HepG2 (cell line): ENCODE results near the gene RCAN2. TPM values are rescaled to one million over a fixed set of nuclear protein-coding genes. Genes with fewer than 3 reads are reported as not detected.
A peak's percentile ranks its signal among the peaks of the same experiment; 100 is the strongest.

Experiments used
- ATAC-seq: fragments of 200-7000 bp; cut with Tn5 transposase; 3 replicates; pipeline ENCODE4 v1.9.1; 2020; ENCODE audit warnings: mild to moderate bottlenecking, moderate library complexity
- BruUV-seq: library from RNA; stranded (reverse); fragments of 400-500 nt; replicated peaks from 2 replicates; lab custom pipeline; 2021; lab: Mats Ljungman, UMichigan
- CTCF ChIA-PET: fragments of 300-600 bp; formaldehyde crosslinking; extraction: SDS; loops from one replicate; lab custom pipeline; 2021; ENCODE audit warnings: low total read pairs, inconsistent platforms, low intra/inter-chr PET ratio; lab: Yijun Ruan, JAX
- POLR2A ChIA-PET: fragments of 350-600 bp; sonication (Branson Sonifier 250); formaldehyde crosslinking; loops from one replicate; lab custom pipeline; 2020; ENCODE audit warnings: antibody characterized with exemption, inconsistent platforms; lab: Yijun Ruan, JAX
- DNase-seq: peaks from one replicate; pipeline ENCODE4 v3.0.0-alpha.2; 2015; ENCODE audit warnings: low spot score
- FAIRE-seq: peaks from 3 replicates; lab custom pipeline; 2011; peaks lifted over from hg19 to GRCh38; lab: Jason Lieb, UNC
- H2AFZ ChIP-seq: one replicate; pipeline ENCODE4 v1.6.1; 2011; ENCODE audit warnings: low read length, inconsistent platforms
- H3K27ac ChIP-seq: fragments of 300-600 bp; 3 replicates; pipeline ENCODE4 v1.8.0; 2011; ENCODE audit warnings: mixed run types, mild to moderate bottlenecking, mixed read lengths, low read length, inconsistent platforms; ENCODE audit not compliant: insufficient read depth; ENCODE audit errors: extremely low read length
- H3K27me3 ChIP-seq, 2 experiments: fragments of 200-600 bp in 1 of 2; 2 replicates in 1 of 2; 3 replicates in 1 of 2; pipeline versions ENCODE4 v1.6.0 to v1.8.0; 2011; ENCODE audit warnings: low read length in 2 of 2, mild to moderate bottlenecking in 2 of 2, moderate library complexity in 2 of 2, inconsistent platforms in 1 of 2; ENCODE audit not compliant: insufficient read depth in 2 of 2, control insufficient read depth in 1 of 2
- H3K36me3 ChIP-seq, 2 experiments: fragments of 200-600 bp in 1 of 2; replicated peaks in 1 of 2; 2 replicates in 1 of 2; 3 replicates in 1 of 2; pipeline versions ENCODE4 v1.5.1 to v1.8.0; 2011; ENCODE audit warnings: low read length in 2 of 2, inconsistent platforms in 1 of 2; ENCODE audit not compliant: insufficient read depth in 2 of 2, control insufficient read depth in 1 of 2
- H3K4me1 ChIP-seq: 2 replicates; pipeline ENCODE4 v1.5.1; 2012; ENCODE audit warnings: low read length, inconsistent platforms; ENCODE audit not compliant: insufficient read depth
- H3K4me2 ChIP-seq: 2 replicates; pipeline ENCODE4 v1.6.0; 2011; ENCODE audit warnings: low read depth, low read length, inconsistent platforms
- H3K4me3 ChIP-seq, 3 experiments: fragments of 200-600 bp in 1 of 3; sonication (generic), shearing (Covaris generic) in 1 of 3; replicated peaks in 1 of 3; 2 replicates each; pipeline ENCODE4 v1.5.1; 2011 to 2016; ENCODE audit warnings: low read length in 3 of 3, inconsistent platforms in 2 of 3, low read depth in 2 of 3, mild to moderate bottlenecking in 2 of 3, control low read depth in 1 of 3, mixed read lengths in 1 of 3; ENCODE audit not compliant: insufficient read depth in 1 of 3
- H3K79me2 ChIP-seq: one replicate; pipeline ENCODE4 v1.6.1; 2011; ENCODE audit warnings: low read length, inconsistent platforms; ENCODE audit not compliant: insufficient read depth
- H3K9ac ChIP-seq: 2 replicates; pipeline ENCODE4 v1.6.0; 2011; ENCODE audit warnings: mild to moderate bottlenecking, low read depth, low read length, inconsistent platforms; ENCODE audit not compliant: insufficient read depth
- H3K9me3 ChIP-seq: 2 replicates; pipeline ENCODE4 v1.5.1; 2012; ENCODE audit warnings: mild to moderate bottlenecking, low read length
- H4K20me1 ChIP-seq: 2 replicates; pipeline ENCODE4 v1.6.0; 2011; ENCODE audit warnings: inconsistent platforms, mild to moderate bottlenecking, low read length, moderate library complexity; ENCODE audit not compliant: insufficient read depth
- MAFK ChIP-seq, 2 experiments: IDR thresholded peaks in 1 of 2; conservative IDR thresholded peaks in 1 of 2; 2 replicates each; pipeline ENCODE4 v1.6.1; 2011; ENCODE audit warnings: improper control_type of control experiment in 2 of 2, low read length in 2 of 2
- ZFP36L1 ChIP-seq: sonication (generic); formaldehyde crosslinking; IDR thresholded peaks from 2 replicates; pipeline ENCODE4 v1.8.0; 2022; ENCODE audit warnings: mild to moderate bottlenecking, missing genetic modification reagents, moderate library complexity
- ZNF34 ChIP-seq: sonication (generic); formaldehyde crosslinking; IDR thresholded peaks from 2 replicates; pipeline ENCODE4 v1.4.0; 2020; ENCODE audit warnings: mild to moderate bottlenecking, missing genetic modification reagents, borderline replicate concordance
- ZNF639 ChIP-seq: conservative IDR thresholded peaks from 2 replicates; pipeline ENCODE4 v1.6.1; 2018; ENCODE audit warnings: missing genetic modification reagents
- ZSCAN5A ChIP-seq: sonication (generic); formaldehyde crosslinking; IDR thresholded peaks from 2 replicates; pipeline ENCODE4 v1.8.0; 2022; ENCODE audit warnings: mild to moderate bottlenecking, missing genetic modification reagents, borderline replicate concordance
- WGBS: methylation state at CpG from one replicate; pipeline ENCODE4 v1.1.6; 2017; ENCODE audit warnings: low lambda C conversion rate; 5-methylcytosine and 5-hydroxymethylcytosine counted together
- in situ Hi-C: cut with HindIII; loops from 2 replicates; pipeline ENCODE4 v1.10.0; 2017; ENCODE audit warnings: low pct_unique_long_range_greater_than_20kb; ENCODE audit not compliant: extremely low pct_ligation_motif_present
- intact Hi-C: fragments of 100-400 bp; cut with micrococcal nuclease; formaldehyde crosslinking; loops from one replicate; pipeline ENCODE4 v1.10.0; 2022; ENCODE audit not compliant: unreplicated experiment
- polyA plus RNA-seq, 8 experiments: library from polyadenylated mRNA; depleted of rRNA in 3 of 8; stranded (reverse) in 7 of 8; unstranded in 1 of 8; fragments of >200 nt; fragmentation: Illumina TruSeq in 4 of 8; extraction: Trizol in 4 of 8; gene quantifications; 2 replicates each; pipeline versions ENCODE4 v1.2.1 to v1.2.3, GENCODE V29; 2011 to 2016; ENCODE audit warnings: low read depth in 4 of 8, missing spikeins in 1 of 8, mixed read lengths in 1 of 8; ENCODE audit not compliant: insufficient read depth in 1 of 8
- total RNA-seq, 5 experiments: library from RNA; depleted of rRNA; stranded (reverse); fragments of >200 nt; fragmentation: Illumina TruSeq; extraction: Trizol; gene quantifications; 2 replicates each; pipeline ENCODE4 v1.2.3, GENCODE V29; 2016; ENCODE audit warnings: low read depth in 1 of 5
- TF ChIP-seq, protein P1 (sequence below): sonication (generic); formaldehyde crosslinking; IDR thresholded peaks from 2 replicates; pipeline ENCODE4 v1.9.0; 2022; ENCODE audit warnings: missing genetic modification reagents, mild to moderate bottlenecking, borderline replicate concordance

The RCAN2 gene
- total and polyA plus RNA-seq, 2 of the 13 experiments (the other 11 are each of a cell fraction or from before 2014, with no cell fraction given) = not detected

GRCh38 chr6:46323966-46324622 is 167.2 kb downstream of the RCAN2 start (continued):
- TF ChIP-seq, protein P1, sequence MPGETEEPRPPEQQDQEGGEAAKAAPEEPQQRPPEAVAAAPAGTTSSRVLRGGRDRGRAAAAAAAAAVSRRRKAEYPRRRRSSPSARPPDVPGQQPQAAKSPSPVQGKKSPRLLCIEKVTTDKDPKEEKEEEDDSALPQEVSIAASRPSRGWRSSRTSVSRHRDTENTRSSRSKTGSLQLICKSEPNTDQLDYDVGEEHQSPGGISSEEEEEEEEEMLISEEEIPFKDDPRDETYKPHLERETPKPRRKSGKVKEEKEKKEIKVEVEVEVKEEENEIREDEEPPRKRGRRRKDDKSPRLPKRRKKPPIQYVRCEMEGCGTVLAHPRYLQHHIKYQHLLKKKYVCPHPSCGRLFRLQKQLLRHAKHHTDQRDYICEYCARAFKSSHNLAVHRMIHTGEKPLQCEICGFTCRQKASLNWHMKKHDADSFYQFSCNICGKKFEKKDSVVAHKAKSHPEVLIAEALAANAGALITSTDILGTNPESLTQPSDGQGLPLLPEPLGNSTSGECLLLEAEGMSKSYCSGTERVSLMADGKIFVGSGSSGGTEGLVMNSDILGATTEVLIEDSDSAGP (CRISPR knock-in tag) = no peak
- no peak for TF ChIP-seq ZFP36L1
- no peak for TF ChIP-seq ZNF639
- no peak for TF ChIP-seq ZNF34 (CRISPR knock-in tag)

DNA sequence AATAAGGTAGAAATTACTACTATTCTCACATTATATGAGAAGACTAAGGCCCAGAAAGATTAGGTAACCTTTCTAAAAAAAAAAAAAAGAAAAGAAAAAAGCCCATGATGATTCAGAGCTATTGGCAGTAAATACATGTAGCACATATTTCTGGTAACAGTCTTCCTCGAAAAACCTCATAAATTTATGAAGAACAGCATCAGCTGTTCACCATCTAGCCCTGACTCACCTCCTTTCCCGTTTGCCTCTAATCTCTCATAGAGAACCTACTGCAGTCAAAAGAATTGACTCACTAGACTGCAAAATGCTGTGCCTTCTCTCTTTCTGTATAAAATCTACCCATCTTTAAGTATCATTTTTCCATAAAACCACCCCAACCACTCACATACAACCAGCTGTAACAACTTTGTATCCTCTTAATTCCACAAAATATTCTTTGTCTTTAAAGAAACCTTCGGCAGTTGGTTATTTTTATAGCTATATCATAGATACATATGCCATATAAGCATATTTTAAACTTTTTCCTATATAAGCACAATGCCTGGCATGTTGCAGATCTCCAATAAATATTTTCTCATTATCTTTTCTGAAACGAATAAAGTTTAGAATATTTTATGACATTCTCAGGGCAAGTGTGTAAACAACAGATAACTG is 167.8 kb downstream of the RCAN2 start:
- DNase-seq (no peak), ATAC-seq (no peak), FAIRE-seq (no peak)
- no peak overlapping the region for H3K4me2 ChIP-seq
- in situ Hi-C loops (no loop called here), intact Hi-C loops (no loop called here)
- 2% methylated on average over 4 of the region's 4 CpGs for WGBS
- no peaks in the 10 kb centered on the region for H3K9me3 ChIP-seq
- no peaks in the 10 kb centered on the region for H3K4me1 ChIP-seq
- CTCF ChIA-PET = no interaction called here
- no peak overlapping the region for H3K9ac ChIP-seq
- no peaks in the 10 kb centered on the region for H3K27me3 ChIP-seq
- H3K79me2 ChIP-seq = no peaks in the 10 kb centered on the region
- H3K36me3 ChIP-seq = no peaks in the 10 kb centered on the region
- no peak overlapping the region for H3K27ac ChIP-seq
- POLR2A ChIA-PET = no interaction called here
- BruUV-seq = no TSS peak
- H2AFZ ChIP-seq = no peak overlapping the region
- no peaks in the 10 kb centered on the region for H4K20me1 ChIP-seq
- TF ChIP-seq ZSCAN5A (CRISPR knock-in tag) = no peak
- TF ChIP-seq MAFK (conservative IDR thresholded peaks at IDR 0.05 in 1 of 2, IDR thresholded peaks at IDR 0.05 in 1 of 2; ENCODE audit: low read length in 2 of 2) = peak in 1 of 2 experiments; percentile 58; a peak in 3 of 4 replicates
- no peak overlapping the region for H3K4me3 ChIP-seq
